HG02623 (cell line): ENCODE measurements around the gene MEIS2.

Source experiments
- ATAC-seq: cut with Tn5 transposase; IDR thresholded peaks from one replicate; pipeline ENCODE4 v1.9.1; 2021; ENCODE audit warnings: moderate library complexity; ENCODE audit not compliant: unreplicated experiment

Gene MEIS2

DNA sequence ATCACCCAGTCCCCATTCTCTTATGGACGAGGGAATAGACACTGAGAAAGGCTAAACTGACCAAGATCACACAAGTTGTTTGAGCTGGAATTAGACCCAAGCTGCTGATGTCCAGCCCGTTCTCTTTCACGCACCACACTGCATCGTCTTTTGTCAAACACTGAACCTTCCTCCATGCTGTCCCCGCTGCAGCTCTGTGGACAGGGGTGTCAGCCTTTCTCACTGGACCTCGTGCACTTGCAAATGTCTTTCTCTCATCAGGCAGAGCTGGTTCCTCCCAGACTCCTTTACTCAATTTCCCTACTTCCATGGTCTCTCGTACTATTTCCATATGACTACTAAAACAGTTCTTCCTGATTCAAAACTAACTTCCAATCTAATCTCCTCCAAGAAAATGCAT is 161.6 kb downstream of the MEIS2 start:
- no peak for ATAC-seq

- no peak for ATAC-seq
Observed at GRCh38 chr15:36938131-36938530, 162.2 kb downstream of the MEIS2 start.

DNA sequence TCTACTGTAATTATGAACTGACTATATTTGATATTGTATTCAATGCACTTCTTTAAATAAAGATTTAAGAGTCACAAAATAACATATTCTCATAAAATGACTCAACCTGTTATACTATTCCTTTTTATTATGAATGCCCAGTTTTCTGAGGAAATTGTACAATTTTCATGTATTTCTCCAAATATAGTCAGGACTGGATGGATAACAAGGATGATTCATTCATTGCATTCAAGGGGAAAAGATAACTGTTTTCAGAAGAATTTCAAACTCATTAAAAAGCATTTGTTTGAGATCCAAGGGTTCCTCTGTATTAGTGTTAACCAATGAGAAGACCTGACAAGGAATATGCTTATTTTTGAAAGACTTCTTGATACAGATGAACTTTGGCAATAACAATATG is 163.7 kb downstream of the MEIS2 start:
- no peak for ATAC-seq

DNA sequence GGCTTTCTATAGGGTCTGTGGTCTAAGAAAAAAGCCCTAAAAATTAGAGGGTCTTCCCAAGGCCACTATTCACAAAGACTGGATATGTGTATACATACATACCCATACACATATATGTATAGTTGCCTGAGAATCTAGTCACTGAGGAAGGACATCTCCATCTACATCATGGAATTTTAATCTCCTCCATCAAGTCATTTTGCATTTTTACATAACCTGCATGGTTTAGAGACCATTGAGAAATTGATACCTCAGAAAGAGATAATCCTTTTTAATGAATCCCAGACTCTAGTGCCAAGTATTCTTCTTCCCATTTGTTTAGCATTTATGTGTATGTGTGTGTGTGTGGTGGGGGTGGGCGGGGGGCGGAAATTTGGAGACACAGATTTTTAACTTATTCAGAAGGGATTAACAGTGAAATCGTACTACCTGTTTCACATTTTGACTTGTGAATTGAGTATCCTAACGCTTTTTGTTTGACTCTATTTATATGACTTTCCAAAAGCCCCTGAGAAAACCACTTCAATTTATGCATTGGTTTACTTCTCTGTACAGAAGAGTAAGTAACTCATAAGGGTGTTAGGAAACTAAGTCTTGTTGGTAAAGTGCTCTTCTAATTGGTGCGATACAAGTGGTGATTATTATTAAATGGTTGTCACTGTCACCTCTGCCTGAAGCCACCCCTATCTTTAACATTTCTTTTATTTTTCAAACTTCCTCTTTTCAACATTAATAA is 166.9 kb downstream of the MEIS2 start:
- no peak for ATAC-seq

- ATAC-seq, result no peak
Observed at GRCh38 chr15:36932070-36932469, 168.3 kb downstream of the MEIS2 start.

GRCh38 chr15:36931434-36931833 is 168.9 kb downstream of the MEIS2 start:
- no peak for ATAC-seq

GRCh38 chr15:36926427-36926825 is 173.9 kb downstream of the MEIS2 start:
- ATAC-seq, result no peak

DNA sequence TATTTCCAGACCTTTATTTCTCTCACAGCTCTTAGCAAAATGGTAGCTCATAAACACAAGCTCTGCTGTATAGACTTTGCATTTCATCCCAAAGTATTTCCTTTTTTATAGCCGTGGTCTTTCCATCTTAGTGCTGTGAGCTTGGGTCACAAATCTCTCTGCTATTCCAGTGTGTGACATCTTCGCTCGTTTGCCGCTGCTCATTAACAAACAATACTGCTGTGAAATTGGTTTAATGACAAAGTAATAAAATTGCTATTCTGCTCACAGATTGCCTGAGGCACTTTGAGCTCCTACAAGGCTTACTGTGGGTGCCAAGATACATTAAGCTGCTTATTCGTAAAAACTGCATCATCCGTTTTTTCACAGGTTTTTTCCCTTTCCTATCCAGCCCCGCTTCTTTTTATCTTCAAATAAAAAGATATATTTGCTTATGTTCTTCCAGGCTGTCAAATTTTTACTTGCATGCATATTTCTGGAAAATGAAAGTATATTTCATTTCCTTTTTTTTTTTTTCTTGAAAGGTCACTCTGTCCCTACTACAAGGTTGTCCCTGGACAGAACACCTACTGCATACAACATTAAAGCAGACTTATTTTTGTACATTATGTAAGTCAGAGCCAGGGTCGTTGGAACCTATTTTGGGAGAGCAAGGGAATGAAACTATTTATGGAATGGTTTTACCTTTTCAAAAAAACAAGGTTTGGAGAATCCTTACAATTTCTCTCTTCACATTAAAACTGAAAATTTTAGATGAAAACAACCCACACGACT is 174.5 kb downstream of the MEIS2 start:
- no peak for ATAC-seq

GRCh38 chr15:36925049-36925448 is 175.3 kb downstream of the MEIS2 start:
- ATAC-seq, result no peak

DNA sequence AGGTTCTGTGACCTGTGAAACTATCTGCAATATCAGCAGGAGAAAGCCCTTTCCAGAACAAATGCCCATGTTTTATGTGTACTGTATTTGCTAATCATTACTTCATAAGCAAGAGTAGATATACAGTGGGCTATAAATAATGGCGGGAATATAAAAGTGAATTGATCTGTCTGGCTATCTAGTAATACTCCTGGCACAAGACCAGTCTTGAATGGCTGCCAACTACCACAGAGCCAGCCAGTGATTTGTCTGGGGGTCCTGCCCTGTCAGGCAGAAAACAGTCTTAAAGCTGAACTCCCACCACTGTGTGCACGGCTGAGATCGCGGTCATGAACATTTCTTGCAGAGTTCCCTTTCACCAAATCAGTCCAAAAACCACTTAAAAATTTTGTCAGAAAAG is 176.3 kb downstream of the MEIS2 start:
- ATAC-seq, result no peak

GRCh38 chr15:36921484-36922091 is 178.8 kb downstream of the MEIS2 start:
- no peak for ATAC-seq

DNA sequence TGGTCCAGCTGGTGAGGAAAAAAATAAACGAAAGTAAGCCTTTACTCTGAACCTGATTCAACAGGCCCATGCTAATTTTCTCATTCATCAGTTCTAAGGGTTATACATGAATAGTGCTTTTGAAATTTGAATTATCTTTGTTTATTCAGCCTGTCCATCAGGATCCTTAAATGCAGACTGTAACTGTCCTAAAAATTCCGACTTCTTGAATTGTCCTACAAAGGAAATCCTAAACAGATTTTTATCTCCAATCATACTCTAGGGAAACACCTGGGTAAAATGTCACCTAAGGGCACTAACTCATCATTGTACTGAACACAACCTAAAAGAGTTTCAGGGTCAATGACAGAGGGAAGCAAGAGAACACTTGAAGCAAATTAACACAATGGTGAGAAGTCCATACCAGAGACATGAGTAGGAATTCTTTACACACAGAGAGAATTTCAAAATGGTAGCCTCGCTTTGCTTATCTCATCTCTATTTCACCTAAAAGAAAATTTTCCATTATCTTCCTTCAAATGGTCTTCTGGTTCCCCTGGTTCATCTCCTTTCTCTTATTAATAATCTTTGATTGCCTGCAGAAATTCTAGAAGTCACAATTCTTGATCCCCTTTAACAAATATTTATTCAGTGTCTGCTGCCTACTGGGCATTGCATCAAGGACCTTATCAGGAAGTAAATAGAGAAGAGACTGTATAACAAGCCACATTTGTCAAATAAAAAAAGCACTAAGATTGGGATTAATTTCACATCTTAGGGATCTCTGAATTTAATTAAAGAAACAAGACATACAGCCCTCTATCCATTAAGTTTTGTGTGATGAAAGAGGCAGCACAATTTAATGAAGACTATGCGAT is 182.7 kb downstream of the MEIS2 start:
- no peak for ATAC-seq

- no peak for ATAC-seq
Observed at GRCh38 chr15:36914960-36915808, 185.2 kb downstream of the MEIS2 start.

GRCh38 chr15:36914466-36914865 is 185.9 kb downstream of the MEIS2 start:
- no peak for ATAC-seq

GRCh38 chr15:36912311-36912712 is 188.0 kb downstream of the MEIS2 start:
- ATAC-seq, result no peak

- ATAC-seq, result no peak
Observed at GRCh38 chr15:36911322-36911944, 188.9 kb downstream of the MEIS2 start.

DNA sequence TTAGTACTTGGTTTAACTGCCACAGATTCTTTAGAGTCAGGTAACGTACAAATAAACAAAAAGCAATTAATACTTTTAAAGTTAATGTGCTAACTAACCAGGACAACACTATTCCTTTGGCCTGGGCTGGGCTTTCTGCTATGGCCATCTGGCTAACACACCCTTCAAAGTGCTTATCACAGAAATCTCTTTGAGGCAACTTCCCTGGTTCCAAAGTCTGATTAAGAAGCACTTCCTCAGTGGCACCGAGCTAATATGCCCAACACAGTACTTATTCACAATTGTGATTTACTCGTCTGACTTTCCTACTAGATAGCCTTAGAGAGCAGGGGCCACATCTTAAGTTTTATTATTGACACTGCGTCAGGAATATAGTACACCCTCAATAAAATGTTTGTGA is 191.4 kb downstream of the MEIS2 start:
- ATAC-seq, result no peak

DNA sequence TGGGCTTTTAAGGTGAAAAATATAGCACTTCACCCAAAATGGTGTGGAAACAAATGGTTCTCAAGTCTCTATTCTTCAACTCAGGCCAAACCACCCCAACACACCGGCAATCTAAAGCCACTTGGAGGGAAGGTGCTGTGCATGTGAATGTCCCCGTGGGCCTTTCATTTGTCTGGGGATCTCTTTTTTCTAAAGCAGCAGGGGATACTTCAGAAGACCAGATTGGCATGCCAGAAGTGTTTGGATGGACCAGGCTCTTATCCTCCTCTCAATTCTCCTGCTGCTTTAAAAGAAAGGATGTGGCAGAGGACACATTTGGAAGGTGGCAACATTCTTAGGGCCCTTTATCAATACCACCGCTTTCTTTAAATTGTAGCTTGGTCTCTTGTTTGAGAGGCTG is 193.1 kb downstream of the MEIS2 start:
- no peak for ATAC-seq

DNA sequence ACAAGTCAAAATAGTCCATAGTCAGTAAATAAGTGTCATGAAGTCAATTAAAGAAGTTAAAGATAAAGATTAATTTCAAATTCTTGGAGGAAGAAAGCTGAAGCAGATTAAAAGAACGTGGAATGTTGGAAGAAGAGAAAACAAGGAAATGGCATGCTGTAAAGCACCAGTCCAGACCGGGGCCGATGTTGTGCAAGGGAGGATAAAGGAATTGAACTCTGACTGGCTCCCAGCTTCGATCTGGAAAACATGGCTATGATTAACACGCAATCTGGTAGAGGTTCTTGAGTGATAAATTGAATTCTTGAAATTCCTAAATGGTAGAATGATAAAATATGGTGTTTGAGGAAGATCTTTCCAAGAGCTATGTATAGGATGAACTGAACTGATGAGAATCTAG is 194.4 kb downstream of the MEIS2 start:
- no peak for ATAC-seq

GRCh38 chr15:36904715-36905114 is 195.6 kb downstream of the MEIS2 start:
- no peak for ATAC-seq
